AG09309 (cell line): ENCODE measurements around the gene ARL4C.

Source experiments
- DNase-seq: peaks from one replicate; pipeline ENCODE4 v3.0.0-alpha.2; 2010; ENCODE audit warnings: low read depth
- H3K4me3 ChIP-seq: 2 replicates; pipeline ENCODE4 v1.5.1; 2011; ENCODE audit warnings: mild to moderate bottlenecking, low read depth, low read length, moderate library complexity; ENCODE audit not compliant: control insufficient read depth
- TF ChIP-seq, protein P1 (sequence below): IDR thresholded peaks from 2 replicates; pipeline ENCODE4 v1.5.1; 2011; ENCODE audit warnings: mild to moderate bottlenecking, low read depth, low read length, inconsistent platforms; ENCODE audit not compliant: insufficient read depth, control insufficient read depth; ENCODE audit errors: missing control alignments

ARL4C gene

DNA sequence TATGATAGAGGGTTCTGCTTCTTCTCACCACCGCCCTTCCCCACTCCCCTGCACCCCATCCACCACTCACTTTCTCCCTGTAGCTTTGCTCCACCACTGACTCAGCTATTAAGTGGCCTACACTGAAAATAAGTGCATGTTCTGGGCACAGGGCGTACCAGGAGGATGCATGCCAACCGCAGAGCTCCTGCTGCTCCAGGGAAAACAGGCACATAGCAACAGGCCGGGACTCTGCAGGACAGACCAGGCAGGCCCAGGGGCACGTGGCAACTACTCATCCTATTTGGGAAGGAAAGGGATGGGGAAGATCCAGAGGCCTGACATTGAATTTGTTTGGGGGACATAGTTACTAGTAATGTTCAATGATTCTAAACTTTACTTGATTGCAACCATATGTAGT is 28.4 kb downstream of the ARL4C start:
- no peak for DNase-seq
- no peak overlapping the region for H3K4me3 ChIP-seq

DNA sequence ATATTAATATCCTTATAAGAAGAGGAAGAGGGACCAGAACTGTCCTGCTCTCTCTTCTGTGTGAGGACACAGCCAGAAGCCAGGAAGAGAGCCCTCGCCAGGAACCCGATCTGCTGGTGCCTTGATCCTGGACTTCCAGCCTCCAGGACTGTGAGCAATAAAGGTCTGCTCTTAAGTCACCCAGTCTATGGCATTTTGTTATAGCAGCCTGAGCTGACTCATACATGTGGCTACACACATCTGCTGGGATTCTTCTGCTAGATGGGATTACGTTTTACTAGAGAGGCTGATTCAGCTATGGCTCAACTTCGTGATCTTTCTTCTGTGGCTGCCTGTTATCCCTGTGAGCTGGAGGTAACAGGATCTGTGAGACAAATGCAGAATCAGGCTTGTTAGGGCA is 29.6 kb downstream of the ARL4C start:
- TF ChIP-seq, protein P1, sequence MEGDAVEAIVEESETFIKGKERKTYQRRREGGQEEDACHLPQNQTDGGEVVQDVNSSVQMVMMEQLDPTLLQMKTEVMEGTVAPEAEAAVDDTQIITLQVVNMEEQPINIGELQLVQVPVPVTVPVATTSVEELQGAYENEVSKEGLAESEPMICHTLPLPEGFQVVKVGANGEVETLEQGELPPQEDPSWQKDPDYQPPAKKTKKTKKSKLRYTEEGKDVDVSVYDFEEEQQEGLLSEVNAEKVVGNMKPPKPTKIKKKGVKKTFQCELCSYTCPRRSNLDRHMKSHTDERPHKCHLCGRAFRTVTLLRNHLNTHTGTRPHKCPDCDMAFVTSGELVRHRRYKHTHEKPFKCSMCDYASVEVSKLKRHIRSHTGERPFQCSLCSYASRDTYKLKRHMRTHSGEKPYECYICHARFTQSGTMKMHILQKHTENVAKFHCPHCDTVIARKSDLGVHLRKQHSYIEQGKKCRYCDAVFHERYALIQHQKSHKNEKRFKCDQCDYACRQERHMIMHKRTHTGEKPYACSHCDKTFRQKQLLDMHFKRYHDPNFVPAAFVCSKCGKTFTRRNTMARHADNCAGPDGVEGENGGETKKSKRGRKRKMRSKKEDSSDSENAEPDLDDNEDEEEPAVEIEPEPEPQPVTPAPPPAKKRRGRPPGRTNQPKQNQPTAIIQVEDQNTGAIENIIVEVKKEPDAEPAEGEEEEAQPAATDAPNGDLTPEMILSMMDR, result no peak
- no peak overlapping the region for H3K4me3 ChIP-seq
- peak; percentile 67 for DNase-seq

More for the DNA sequence above, 28.4 kb downstream of the ARL4C start:
- TF ChIP-seq, protein P1, result no peak

DNA sequence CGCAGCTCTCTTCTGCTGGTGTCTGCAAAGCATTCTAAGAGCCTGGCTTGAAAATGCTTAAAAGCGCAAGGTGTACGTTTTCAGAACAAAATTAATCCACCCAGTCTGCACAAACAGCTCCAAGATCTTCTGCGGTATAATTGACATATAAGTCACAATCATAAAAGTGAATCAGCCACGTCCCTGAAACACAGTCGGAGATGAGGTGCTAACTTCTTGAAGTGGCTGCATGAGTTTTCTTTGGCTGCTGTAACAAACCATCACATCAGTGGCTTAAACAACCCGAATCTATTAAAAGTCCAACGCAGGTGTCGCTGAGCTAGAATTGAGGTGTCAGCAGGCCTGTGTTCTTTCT is 32.6 kb downstream of the ARL4C start:
- TF ChIP-seq, protein P1, result no peak
- no peak for DNase-seq
- no peak overlapping the region for H3K4me3 ChIP-seq

DNA sequence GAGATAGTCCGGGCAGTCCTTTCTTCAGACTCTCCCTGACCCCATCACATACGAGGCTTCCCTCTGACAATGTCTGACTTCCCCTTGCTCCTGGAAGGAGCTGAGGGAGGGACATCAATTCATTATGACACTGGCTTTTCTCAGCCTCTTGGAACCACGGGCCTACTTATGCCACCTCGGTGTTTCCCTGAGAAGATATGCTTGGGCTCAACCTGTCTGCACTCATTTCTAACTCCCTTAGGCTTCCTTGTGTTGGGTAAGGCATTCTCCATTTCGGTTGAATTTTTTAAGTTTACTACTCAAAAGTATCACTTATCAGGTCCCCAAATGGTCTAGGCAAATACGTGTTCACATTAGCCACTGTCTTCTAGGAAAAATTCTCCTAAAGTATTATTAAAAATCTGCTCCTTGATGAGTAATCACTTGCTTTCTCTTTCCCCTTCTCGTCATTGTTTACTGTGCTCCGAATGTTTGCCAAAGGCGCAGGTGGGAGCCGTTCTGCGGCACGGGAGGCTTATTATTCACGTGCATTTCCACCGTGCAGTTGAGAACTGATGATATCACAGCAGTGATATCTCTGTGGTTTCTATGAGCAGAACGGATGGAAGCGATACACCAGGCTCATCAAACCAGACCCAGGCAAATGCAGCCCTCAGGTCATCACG is 33.1 kb downstream of the ARL4C start:
- H3K4me3 ChIP-seq, result no peak overlapping the region
- no peak for DNase-seq
- TF ChIP-seq, protein P1, result no peak

DNA sequence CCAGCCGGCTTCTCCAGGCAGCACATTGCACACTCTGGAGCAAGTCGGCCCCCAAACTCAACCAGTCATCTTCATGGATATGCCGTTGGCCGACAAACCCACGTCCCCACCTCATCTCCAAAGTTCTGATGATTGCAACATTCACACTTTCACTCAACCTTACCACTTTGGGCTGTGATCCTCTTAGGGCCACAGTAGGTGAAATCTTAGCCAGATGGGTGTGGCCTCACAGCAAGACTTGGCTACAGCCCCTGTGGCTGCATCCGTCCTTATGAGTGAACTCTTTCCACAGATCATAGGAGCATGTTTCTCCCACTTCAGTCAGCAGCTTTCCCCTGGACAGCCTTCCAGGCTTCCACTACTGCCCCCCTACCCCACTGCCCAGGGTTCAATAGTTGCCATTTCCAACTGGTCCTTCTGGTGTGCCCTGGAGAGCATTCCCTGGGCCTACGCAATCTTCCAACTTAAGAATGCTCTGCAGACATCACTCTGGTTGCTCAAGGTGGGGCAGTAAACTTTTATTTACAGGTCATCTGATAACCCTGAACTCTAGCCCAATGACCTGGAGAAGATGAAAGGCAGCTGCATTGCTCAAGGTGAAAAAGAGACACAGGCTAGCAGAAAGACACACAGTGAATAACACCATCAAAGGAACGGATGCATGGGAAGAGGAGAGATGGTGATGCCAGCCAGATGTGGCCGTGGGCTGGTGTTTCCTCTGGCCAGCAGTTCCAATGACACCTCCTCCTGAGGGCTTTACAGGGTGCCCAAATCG is 34.5 kb downstream of the ARL4C start:
- H3K4me3 ChIP-seq, result no peak overlapping the region
- TF ChIP-seq, protein P1, result no peak
- DNase-seq, result no peak

DNA sequence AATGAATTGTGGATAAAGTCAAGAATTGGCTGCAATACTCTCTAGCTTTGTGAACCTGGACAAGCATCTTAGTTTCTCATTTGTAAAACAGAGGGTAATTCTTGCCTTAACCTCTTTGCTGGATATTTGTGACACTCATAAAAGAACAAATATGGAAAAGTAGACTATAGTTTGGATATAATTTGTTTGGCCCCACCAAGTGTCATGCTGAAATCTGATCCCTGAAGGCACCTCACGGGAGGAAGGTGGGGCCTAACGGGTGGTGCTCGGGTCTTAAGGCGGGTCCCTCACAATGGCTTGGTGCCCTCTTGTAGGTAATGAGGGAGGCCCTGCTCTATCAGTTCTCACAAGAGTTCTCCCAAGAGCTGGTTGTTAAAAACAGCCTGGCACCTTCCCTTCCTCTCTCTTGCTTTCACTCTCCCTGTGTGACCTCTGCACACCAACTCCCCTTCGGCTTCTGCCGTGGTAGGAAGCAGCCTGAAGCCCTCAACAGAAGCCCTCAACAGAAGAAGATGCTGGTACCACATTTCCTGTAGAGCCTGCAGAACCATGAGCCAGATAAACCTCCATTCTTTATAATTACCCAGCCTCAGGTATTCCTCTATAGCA is 37.4 kb downstream of the ARL4C start:
- DNase-seq, result no peak
- TF ChIP-seq, protein P1, result no peak
- H3K4me3 ChIP-seq, result no peak overlapping the region
